Measurements from ENCODE around the gene MAPKAPK5.

DNA sequence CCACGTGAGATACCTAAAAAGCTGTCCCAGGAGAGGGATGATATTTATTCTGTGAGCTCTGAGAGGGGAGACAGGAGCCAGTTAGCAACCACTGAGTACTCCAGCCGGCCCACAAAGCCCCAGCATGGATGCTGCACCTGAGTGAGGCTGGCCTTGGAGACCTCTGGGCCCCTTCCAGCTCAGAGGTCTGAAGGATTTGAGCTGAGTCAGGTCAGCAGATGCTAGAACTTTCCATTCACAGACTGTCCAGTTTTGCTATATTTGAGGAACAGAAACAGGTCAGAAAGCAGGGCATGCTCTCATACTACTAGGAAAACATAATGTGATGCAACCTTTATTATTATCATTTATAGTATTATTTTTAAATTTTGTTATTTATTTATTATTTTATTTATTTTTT, 15.0 kb upstream of the MAPKAPK5 start:
- TF ChIP-seq ZNF274 (IDR thresholded peaks at IDR 0.05; ENCODE audit: low read depth, low read length), result no peak
- no peak for TF ChIP-seq SUZ12 (IDR thresholded peaks at IDR 0.05; ENCODE audit: extremely low read depth, insufficient read depth, insufficient read length)
- TF ChIP-seq YY1 (IDR thresholded peaks at IDR 0.05; ENCODE audit: insufficient read depth, insufficient read length), result no peak
